HUES64 (cell line): ENCODE measurements around the gene COX7C.
A peak's percentile ranks its signal among the peaks of the same experiment; 100 is the strongest.

Source experiments
- H3K27ac ChIP-seq: 2 replicates; pipeline ENCODE4 v1.7.0; 2013; ENCODE audit warnings: low read depth, low read length, inconsistent platforms
- H3K27me3 ChIP-seq: 2 replicates; pipeline ENCODE4 v1.6.1; 2013; ENCODE audit warnings: mild to moderate bottlenecking, low read length; ENCODE audit not compliant: insufficient read depth
- H3K36me3 ChIP-seq: 2 replicates; pipeline ENCODE4 v1.6.1; 2013; ENCODE audit warnings: mild to moderate bottlenecking, low read length; ENCODE audit not compliant: insufficient read depth
- H3K4me1 ChIP-seq: 2 replicates; pipeline ENCODE4 v1.6.1; 2013; ENCODE audit warnings: mild to moderate bottlenecking, low read length, moderate library complexity; ENCODE audit not compliant: insufficient read depth
- H3K4me3 ChIP-seq: 2 replicates; pipeline ENCODE4 v1.5.1; 2013; ENCODE audit warnings: mild to moderate bottlenecking, low read length, moderate library complexity
- H3K9ac ChIP-seq: 2 replicates; pipeline ENCODE4 v1.6.1; 2013; ENCODE audit warnings: mild to moderate bottlenecking, low read depth, low read length
- H3K9me3 ChIP-seq: 2 replicates; pipeline ENCODE4 v1.6.1; 2013; ENCODE audit warnings: low read depth, low read length; ENCODE audit not compliant: insufficient read depth
- WGBS: fragments of 150-250, 120-280 bp; methylation state at CpG from one replicate; pipeline ENCODE4 v1.1.7; 2013; ENCODE audit warnings: missing lambda C conversion rate; 5-methylcytosine and 5-hydroxymethylcytosine counted together

Gene COX7C

DNA sequence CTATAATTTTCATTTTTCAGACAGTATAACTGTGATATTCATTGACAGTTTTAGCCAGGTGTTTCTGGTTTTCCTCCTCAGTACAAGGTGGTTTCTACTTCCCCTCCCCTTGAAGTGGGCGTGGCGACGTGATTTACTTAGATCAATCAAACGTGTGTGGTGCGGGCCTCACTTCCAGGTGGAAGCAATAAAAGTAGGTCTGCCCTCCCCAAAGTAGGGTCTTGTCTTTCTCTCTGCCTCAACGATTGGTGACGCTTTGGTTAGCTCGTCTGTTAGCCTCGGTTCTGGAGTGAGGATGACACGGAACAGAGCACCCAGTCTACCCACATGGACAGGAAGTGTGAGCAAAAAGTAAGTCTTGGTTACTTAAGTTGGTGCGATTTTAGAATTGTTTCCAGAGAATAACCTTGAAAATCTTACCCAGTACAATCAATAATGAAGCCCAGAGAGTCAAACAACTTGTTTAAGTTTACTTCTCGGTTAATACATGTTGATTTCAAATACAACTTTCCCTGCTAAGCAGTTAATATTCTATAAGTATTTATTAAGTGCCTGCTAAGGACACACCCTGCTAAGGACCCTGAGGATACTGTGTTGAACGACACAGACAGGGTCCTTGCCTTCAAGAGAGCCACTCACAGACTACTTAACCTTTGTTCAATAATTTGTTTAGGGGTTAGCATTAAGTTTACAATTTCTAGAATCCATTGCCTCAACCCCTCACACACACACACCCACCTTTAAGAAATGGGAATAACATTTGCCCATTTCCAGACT is 48.4 kb downstream of the COX7C start:
- no peaks in the 10 kb centered on the region for H3K36me3 ChIP-seq
- no peak overlapping the region for H3K9ac ChIP-seq
- no peaks in the 10 kb centered on the region for H3K27me3 ChIP-seq
- H3K4me3 ChIP-seq = peak overlapping the region; percentile 6; the same call in 1 of the 2 replicates
- H3K9me3 ChIP-seq = no peaks in the 10 kb centered on the region
- 92% methylated on average over 11 of the region's 13 CpGs for WGBS
- H3K4me1 ChIP-seq = peaks cover 4% of the 10 kb centered on the region; the same call in 1 of the 2 replicates
- no peak overlapping the region for H3K27ac ChIP-seq

DNA sequence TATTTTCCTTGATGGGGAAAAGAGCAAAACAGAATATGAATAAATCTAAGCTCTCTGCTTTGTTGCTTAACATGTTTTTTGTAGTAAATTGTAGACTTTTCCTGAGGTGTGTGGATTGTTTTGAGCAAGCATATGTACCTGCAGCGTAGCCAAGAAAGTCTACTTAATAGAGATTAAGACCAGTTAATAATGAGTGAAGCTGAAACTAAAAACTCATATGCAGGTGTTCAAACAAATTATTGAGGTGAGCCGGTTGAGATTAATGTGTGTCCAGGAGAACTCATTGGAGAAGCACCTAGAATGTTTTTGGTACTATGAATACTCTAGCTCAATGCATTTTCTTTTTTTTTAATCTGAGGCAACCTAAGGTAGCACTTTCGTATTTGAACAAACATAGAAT is 49.2 kb downstream of the COX7C start:
- no peaks in the 10 kb centered on the region for H3K9me3 ChIP-seq
- no peaks in the 10 kb centered on the region for H3K36me3 ChIP-seq
- H3K9ac ChIP-seq = no peak overlapping the region
- peak overlapping the region; percentile 23; the same call in 1 of the 2 replicates for H3K4me3 ChIP-seq
- H3K4me1 ChIP-seq = peaks cover 4% of the 10 kb centered on the region; the same call in 1 of the 2 replicates
- no peak overlapping the region for H3K27ac ChIP-seq
- no peaks in the 10 kb centered on the region for H3K27me3 ChIP-seq
- WGBS = 93% methylated on average over 2 of the region's 3 CpGs
